H9 (cell line): ENCODE data around the gene PEG3. TPM values are rescaled to one million over a fixed set of nuclear protein-coding genes. Genes with fewer than 3 reads are reported as not detected.

Experiments used
- DNase-seq: peaks from one replicate; pipeline ENCODE4 v3.0.0-alpha.2; 2017
- H2AFZ ChIP-seq: one replicate; pipeline ENCODE4 v1.6.1; 2013; ENCODE audit warnings: mild to moderate bottlenecking, low read length, control low read depth, moderate library complexity
- H2AK5ac ChIP-seq: 2 replicates; pipeline ENCODE4 v1.6.1; 2013; ENCODE audit warnings: low read length, control low read depth, mixed read lengths; ENCODE audit not compliant: insufficient read length
- H2BK120ac ChIP-seq: one replicate; pipeline ENCODE4 v1.6.1; 2013; ENCODE audit warnings: low read depth, mild to moderate bottlenecking, low read length, control low read depth, inconsistent platforms; ENCODE audit not compliant: poor library complexity, severe bottlenecking
- H2BK12ac ChIP-seq: 2 replicates; pipeline ENCODE4 v1.6.1; 2013; ENCODE audit warnings: low read length, control low read depth, mixed read lengths, low read depth; ENCODE audit not compliant: insufficient read length
- H2BK15ac ChIP-seq: 2 replicates; pipeline ENCODE4 v1.6.1; 2013; ENCODE audit warnings: low read depth, low read length, control low read depth
- H2BK20ac ChIP-seq: one replicate; pipeline ENCODE4 v1.6.1; 2013; ENCODE audit warnings: low read depth, mild to moderate bottlenecking, low read length, control low read depth, inconsistent platforms; ENCODE audit not compliant: poor library complexity, severe bottlenecking
- H2BK5ac ChIP-seq: 2 replicates; pipeline ENCODE4 v1.6.1; 2013; ENCODE audit warnings: low read length, control low read depth, mixed read lengths; ENCODE audit not compliant: insufficient read length
- H3K14ac ChIP-seq: 2 replicates; pipeline ENCODE4 v1.6.1; 2013; ENCODE audit warnings: low read length, control low read depth; ENCODE audit not compliant: insufficient read depth
- H3K18ac ChIP-seq: 2 replicates; pipeline ENCODE4 v1.6.1; 2013; ENCODE audit warnings: low read depth, mild to moderate bottlenecking, mixed read lengths, low read length, control low read depth; ENCODE audit not compliant: insufficient read length
- H3K23ac ChIP-seq: 2 replicates; pipeline ENCODE4 v1.6.1; 2013; ENCODE audit warnings: low read length, control low read depth, mixed read lengths, low read depth; ENCODE audit not compliant: insufficient read length
- H3K23me2 ChIP-seq: 2 replicates; pipeline ENCODE4 v1.6.1; 2013; ENCODE audit warnings: low read depth, mild to moderate bottlenecking, mixed read lengths, low read length, control low read depth; ENCODE audit not compliant: insufficient read length, poor library complexity, severe bottlenecking
- H3K27ac ChIP-seq: 2 replicates; pipeline ENCODE4 v1.5.1; 2013; ENCODE audit warnings: low read length, control low read depth, mixed read lengths, low read depth; ENCODE audit not compliant: insufficient read length
- H3K27me3 ChIP-seq: 2 replicates; pipeline ENCODE4 v1.6.1; 2013; ENCODE audit warnings: low read length, control low read depth, inconsistent platforms; ENCODE audit not compliant: insufficient read depth
- H3K4ac ChIP-seq: 2 replicates; pipeline ENCODE4 v1.6.1; 2013; ENCODE audit warnings: low read depth, mild to moderate bottlenecking, control low read depth, inconsistent platforms, low read length, moderate library complexity
- H3K4me1 ChIP-seq: 2 replicates; pipeline ENCODE4 v1.6.1; 2013; ENCODE audit warnings: low read length, control low read depth, inconsistent platforms; ENCODE audit not compliant: insufficient read depth
- H3K4me2 ChIP-seq: 2 replicates; pipeline ENCODE4 v1.6.1; 2013; ENCODE audit warnings: low read length, control low read depth, mixed read lengths; ENCODE audit not compliant: insufficient read length, insufficient read depth
- H3K56ac ChIP-seq: 2 replicates; pipeline ENCODE4 v1.6.1; 2013; ENCODE audit warnings: low read depth, mild to moderate bottlenecking, mixed read lengths, low read length, control low read depth; ENCODE audit not compliant: insufficient read length
- H3K79me1 ChIP-seq: 2 replicates; pipeline ENCODE4 v1.6.1; 2013; ENCODE audit warnings: low read depth, mild to moderate bottlenecking, moderate library complexity, low read length, control low read depth, inconsistent platforms; ENCODE audit not compliant: insufficient read depth, poor library complexity, severe bottlenecking
- H3K79me2 ChIP-seq: 2 replicates; pipeline ENCODE4 v1.6.1; 2013; ENCODE audit warnings: low read length, control low read depth, inconsistent platforms; ENCODE audit not compliant: insufficient read depth
- H3K9ac ChIP-seq: 2 replicates; pipeline ENCODE4 v1.6.1; 2013; ENCODE audit warnings: low read length, control low read depth, mixed read lengths; ENCODE audit not compliant: insufficient read length; ENCODE audit errors: extremely low read depth
- H3K9me3 ChIP-seq: one replicate; pipeline ENCODE4 v1.6.1; 2013; ENCODE audit warnings: low read depth, low read length, inconsistent platforms; ENCODE audit not compliant: control insufficient read depth
- H3T11ph ChIP-seq: one replicate; pipeline ENCODE4 v1.6.1; 2013; ENCODE audit warnings: mild to moderate bottlenecking, low read length, control low read depth, inconsistent platforms
- H4K20me1 ChIP-seq: one replicate; pipeline ENCODE4 v1.6.1; 2013; ENCODE audit not compliant: control insufficient read depth, insufficient read length, insufficient read depth
- H4K5ac ChIP-seq: 2 replicates; pipeline ENCODE4 v1.6.1; 2013; ENCODE audit warnings: low read depth, mild to moderate bottlenecking, mixed read lengths, low read length, control low read depth; ENCODE audit not compliant: insufficient read length
- H4K8ac ChIP-seq: replicated peaks from 2 replicates; pipeline ENCODE4 v1.6.1; 2013; ENCODE audit warnings: low read length, control low read depth, mixed read lengths, low read depth; ENCODE audit not compliant: insufficient read length
- H4K91ac ChIP-seq: 2 replicates; pipeline ENCODE4 v1.6.1; 2013; ENCODE audit warnings: low read depth, mild to moderate bottlenecking, moderate library complexity, mixed read lengths, low read length, control low read depth; ENCODE audit not compliant: insufficient read length
- H3K27ac Mint-ChIP-seq, 3 experiments: 2 replicates in 2 of 3; 3 replicates in 1 of 3; pipeline ENCODE4 v1.8.0; 2020 to 2021; ENCODE audit warnings: mixed read lengths in 3 of 3, mild to moderate bottlenecking in 1 of 3, moderate library complexity in 1 of 3
- H3K27me3 Mint-ChIP-seq: 2 replicates; pipeline ENCODE4 v1.8.0; 2021; ENCODE audit warnings: low read depth, mild to moderate bottlenecking, moderate library complexity, mixed read lengths
- H3K36me3 Mint-ChIP-seq, 3 experiments: 2 replicates in 2 of 3; 3 replicates in 1 of 3; pipeline ENCODE4 v1.8.0; 2020 to 2021; ENCODE audit warnings: low read depth in 3 of 3, mixed read lengths in 3 of 3; ENCODE audit not compliant: insufficient read depth in 1 of 3
- H3K4me1 Mint-ChIP-seq, 2 experiments: 2 replicates each; pipeline ENCODE4 v1.8.0; 2020; ENCODE audit warnings: mixed read lengths in 2 of 2
- H3K4me3 Mint-ChIP-seq, 2 experiments: 2 replicates in 1 of 2; 3 replicates in 1 of 2; pipeline ENCODE4 v1.8.0; 2020 to 2021; ENCODE audit warnings: mild to moderate bottlenecking in 2 of 2, mixed read lengths in 2 of 2, moderate library complexity in 1 of 2
- H3K9me3 Mint-ChIP-seq, 2 experiments: 2 replicates in 1 of 2; 3 replicates in 1 of 2; pipeline ENCODE4 v1.8.0; 2020; ENCODE audit warnings: mild to moderate bottlenecking in 2 of 2, mixed read lengths in 2 of 2, moderate library complexity in 1 of 2
- WGBS: extraction: QIAGEN DNeasy Blood & Tissue Kit; methylation state at CpG from one replicate; pipeline ENCODE4 v1.1.7; 2013; ENCODE audit warnings: missing lambda C conversion rate, low lambda C conversion rate, mixed read lengths; ENCODE audit not compliant: insufficient read length; ENCODE audit errors: extremely low coverage; 5-methylcytosine and 5-hydroxymethylcytosine counted together
- total RNA-seq: library from RNA; stranded (reverse); gene quantifications from 2 replicates; pipeline ENCODE4 v1.2.1, GENCODE V29; 2021
- TF ChIP-seq, protein P1 (sequence below): fragments of 200-600 bp; sonication (generic); conservative IDR thresholded peaks from 3 replicates; pipeline ENCODE4 v1.8.0; 2021; ENCODE audit warnings: antibody characterized with exemption, mild to moderate bottlenecking

PEG3 gene
- total RNA-seq, 1 experiment from 2014 or later, result not detected

GRCh38 chr19:56810260-56810659, 30.3 kb downstream of the PEG3 start:
- H3K9me3 ChIP-seq, result peaks cover 87% of the 10 kb centered on the region
- Mint-ChIP-seq H3K36me3 (peaks cover 3 to 33% (median 8%) of the 10 kb centered on the region in 3 experiments; a peak in 6 of 7 replicates), H3K4me1 (no peaks in the 10 kb centered on the region), H3K27ac (no peak overlapping the region), H3K27me3 (no peaks in the 10 kb centered on the region; the same call in none of the 2 replicates), H3K9me3 (peaks cover 96 to 99% of the 10 kb centered on the region in 2 experiments), H3K4me3 (no peak overlapping the region)
- WGBS, result no CpG with 5 or more reads among the region's 1 CpG
- no peak overlapping the region for H2BK12ac ChIP-seq
- no peak overlapping the region for H2BK20ac ChIP-seq
- no peaks in the 10 kb centered on the region for H3K23me2 ChIP-seq
- H4K8ac ChIP-seq, result no peak overlapping the region
- DNase-seq, result no peak
- no peak overlapping the region for H4K5ac ChIP-seq
- TF ChIP-seq, protein P1, sequence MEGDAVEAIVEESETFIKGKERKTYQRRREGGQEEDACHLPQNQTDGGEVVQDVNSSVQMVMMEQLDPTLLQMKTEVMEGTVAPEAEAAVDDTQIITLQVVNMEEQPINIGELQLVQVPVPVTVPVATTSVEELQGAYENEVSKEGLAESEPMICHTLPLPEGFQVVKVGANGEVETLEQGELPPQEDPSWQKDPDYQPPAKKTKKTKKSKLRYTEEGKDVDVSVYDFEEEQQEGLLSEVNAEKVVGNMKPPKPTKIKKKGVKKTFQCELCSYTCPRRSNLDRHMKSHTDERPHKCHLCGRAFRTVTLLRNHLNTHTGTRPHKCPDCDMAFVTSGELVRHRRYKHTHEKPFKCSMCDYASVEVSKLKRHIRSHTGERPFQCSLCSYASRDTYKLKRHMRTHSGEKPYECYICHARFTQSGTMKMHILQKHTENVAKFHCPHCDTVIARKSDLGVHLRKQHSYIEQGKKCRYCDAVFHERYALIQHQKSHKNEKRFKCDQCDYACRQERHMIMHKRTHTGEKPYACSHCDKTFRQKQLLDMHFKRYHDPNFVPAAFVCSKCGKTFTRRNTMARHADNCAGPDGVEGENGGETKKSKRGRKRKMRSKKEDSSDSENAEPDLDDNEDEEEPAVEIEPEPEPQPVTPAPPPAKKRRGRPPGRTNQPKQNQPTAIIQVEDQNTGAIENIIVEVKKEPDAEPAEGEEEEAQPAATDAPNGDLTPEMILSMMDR, result no peak
- H3K79me2 ChIP-seq, result no peaks in the 10 kb centered on the region
- no peak overlapping the region for H3K14ac ChIP-seq
- no peak overlapping the region for H3K4ac ChIP-seq
- no peak overlapping the region for H2AFZ ChIP-seq
- no peak overlapping the region for H3K56ac ChIP-seq
- H3K9ac ChIP-seq, result no peak overlapping the region
- H3K27me3 ChIP-seq, result no peaks in the 10 kb centered on the region
- no peak overlapping the region for H2BK120ac ChIP-seq
- H2BK5ac ChIP-seq, result no peak overlapping the region
- no peak overlapping the region for H3K23ac ChIP-seq
- H3K79me1 ChIP-seq, result no peaks in the 10 kb centered on the region
- no peaks in the 10 kb centered on the region for H3K4me1 ChIP-seq
- no peaks in the 10 kb centered on the region for H4K20me1 ChIP-seq
- no peak overlapping the region for H2AK5ac ChIP-seq
- no peak overlapping the region for H3K4me2 ChIP-seq
- H2BK15ac ChIP-seq, result no peak overlapping the region
- H3K27ac ChIP-seq, result no peak overlapping the region
- H3T11ph ChIP-seq, result no peak overlapping the region
- no peak overlapping the region for H4K91ac ChIP-seq
- H3K18ac ChIP-seq, result no peak overlapping the region
